ENCODE measurements around the gene ARL6IP1.
"Not testable (repeated sequence)": the region's sequence is repeated elsewhere in the genome, so short reads cannot be mapped to it uniquely, and the experiment has no call there.

ARL6IP1 gene

GRCh38 chr16:18799500-18799899 lies 1.8 kb downstream of the ARL6IP1 start:
- no peak for DNase-seq (ENCODE audit: low spot score)

- no peak for DNase-seq (ENCODE audit: low spot score)
Measured at GRCh38 chr16:18797746-18798145, 3.6 kb downstream of the ARL6IP1 start.

- no peak for DNase-seq (ENCODE audit: low spot score)
Measured at GRCh38 chr16:18796377-18796776, 5.0 kb downstream of the ARL6IP1 start.

DNA sequence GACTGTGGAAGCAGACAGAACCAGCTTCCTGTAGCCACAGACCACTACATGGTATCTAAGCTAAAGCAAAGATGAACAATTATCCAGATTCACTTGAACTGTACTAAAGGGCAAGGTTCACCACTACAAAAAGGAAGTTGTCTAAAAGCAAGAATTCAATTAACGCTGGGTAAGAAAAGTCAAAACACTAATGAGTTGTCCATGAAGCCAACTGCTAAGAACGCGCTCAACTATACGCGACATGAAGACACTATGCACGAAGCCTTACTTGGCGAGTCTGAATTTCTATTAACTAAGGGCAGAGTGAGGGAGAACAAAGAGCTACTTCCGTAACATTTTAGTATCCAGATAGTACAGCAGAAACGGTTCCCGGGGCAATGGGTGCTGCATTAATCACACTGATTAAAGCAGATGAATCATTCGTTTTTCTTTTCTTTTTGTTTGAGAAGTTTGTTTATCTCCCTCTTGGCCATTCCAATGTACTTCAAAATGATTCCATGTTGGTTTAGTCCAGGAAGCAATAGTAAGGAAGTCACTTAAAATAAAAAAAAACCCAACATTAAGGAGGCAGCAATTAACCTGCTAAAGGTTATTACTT lies 8.4 kb downstream of the ARL6IP1 start:
- DNase-seq (ENCODE audit: low spot score), result no peak

DNA sequence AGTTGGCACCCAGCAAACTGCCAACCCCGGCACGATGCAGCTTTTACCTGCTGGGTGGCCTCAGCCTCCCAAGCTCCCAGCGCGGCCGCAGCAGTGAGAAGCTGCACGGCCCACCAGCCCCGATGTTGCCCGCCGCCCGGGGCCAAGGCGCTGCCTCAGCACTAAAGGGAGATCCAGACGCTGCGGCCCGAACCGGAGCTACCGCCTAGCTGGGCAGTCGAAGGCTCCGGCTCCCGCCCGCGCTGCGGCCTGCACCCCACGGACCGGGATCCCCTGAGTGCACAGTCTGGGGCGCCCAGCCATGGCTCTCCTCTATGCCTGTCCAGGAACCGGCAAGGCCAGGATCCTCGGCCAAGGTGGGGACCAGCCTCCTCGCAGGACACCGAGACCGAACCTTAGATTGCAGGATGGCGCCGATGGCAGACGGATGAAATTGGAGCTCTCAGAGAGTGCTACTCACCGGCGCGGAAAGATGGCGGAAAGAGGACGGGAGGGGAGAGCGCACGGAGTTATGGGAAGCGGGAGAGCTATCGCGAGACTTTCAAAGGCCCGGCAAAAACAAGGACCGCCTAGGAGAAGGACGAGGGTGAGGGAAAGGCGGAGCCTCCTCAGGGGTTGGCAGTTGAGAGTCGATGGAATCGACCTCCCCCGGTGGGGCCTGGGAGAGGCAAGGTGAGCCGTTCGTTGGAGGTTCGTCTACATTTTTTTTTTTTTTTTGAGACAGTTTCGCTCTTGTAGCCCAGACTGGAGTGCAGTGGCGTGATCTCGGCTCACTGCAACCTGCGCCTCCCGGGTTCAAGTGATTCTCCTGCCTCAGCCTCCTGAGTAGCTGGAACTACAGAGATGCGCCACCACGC lies 11.3 kb downstream of the ARL6IP1 start, which contains the start of gene RPS15A:
Gene RPS15A (minus strand): TSS at position 485 of the 857 bp plus-strand sequence. CDS start 1,221 bp downstream, outside the sequence.
- peak; percentile 95 for DNase-seq (ENCODE audit: low spot score)

- DNase-seq (ENCODE audit: low spot score), result no peak
Measured at GRCh38 chr16:18789515-18789849, 11.9 kb downstream of the ARL6IP1 start.

DNA sequence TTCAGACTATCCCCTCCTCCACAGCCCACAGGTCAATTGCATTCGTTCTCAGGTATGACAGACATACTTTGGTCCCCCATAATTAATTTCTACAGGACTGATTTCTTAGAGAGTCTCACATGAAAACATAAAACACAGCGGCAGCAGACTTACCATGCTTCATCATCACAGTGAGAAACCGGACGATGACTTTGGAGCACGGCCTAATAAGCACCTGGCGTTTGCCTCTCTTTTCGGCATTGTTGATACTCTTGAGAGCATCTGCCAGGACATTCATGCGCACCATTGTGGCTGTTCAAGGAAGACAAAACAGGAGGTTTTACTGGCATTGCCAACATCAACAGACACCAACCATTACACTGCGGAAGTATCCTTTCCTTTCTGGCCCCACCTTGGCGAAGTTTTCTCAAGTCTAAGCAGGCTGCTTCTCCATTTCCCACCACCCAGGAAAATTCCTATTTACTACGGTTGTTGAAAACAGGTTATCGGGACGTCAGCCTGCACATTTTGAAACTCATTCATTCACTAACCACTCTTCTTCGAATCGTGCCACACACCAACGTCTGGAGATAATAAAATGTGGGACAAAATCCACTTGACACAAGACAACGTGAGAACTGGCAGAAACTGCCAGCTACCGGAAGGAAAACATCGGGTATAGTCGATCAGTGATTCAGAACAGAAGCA lies 12.4 kb downstream of the ARL6IP1 start:
- no peak for DNase-seq (ENCODE audit: low spot score)

DNA sequence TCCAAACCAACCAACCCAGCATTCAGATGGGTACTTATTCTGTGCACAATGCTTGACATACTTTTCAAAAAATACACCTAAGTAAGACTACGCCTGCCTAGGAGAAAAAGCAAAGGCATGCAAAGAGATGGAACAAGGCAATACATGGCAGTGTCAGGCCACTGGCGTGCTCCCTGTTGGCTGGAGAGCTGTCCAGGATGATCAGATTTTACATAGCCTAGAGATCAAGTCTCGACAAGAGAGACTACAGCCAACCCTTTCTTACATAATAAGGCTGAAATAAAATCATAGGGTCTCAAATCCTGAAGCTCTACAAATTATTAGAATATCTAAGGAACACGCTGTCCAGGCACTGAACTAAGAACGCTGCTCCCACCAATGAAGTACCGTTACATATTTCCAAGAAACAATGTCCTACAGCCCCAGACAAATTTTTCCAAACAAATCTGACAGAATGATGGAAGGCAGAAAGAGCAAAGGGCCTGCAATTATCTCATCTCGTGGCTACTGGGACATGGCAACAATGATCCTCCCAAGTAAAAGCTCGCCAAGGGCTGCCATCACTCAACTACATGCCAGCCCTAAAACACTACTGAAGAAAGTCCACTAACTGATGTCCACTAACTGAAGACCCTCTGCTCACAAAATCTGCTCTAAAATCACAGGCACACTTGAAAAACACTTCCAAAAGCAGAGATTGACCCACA lies 16.3 kb downstream of the ARL6IP1 start:
- no peak for DNase-seq (ENCODE audit: low spot score)

- no peak for DNase-seq (ENCODE audit: low spot score)
Measured at GRCh38 chr16:18783430-18784341, 17.7 kb downstream of the ARL6IP1 start.

GRCh38 chr16:18782697-18783429 lies 18.5 kb downstream of the ARL6IP1 start:
- DNase-seq (ENCODE audit: low spot score), result no peak

- not testable (repeated sequence) for DNase-seq (ENCODE audit: low spot score)
Measured at GRCh38 chr16:18781232-18781631, 20.1 kb downstream of the ARL6IP1 start.

GRCh38 chr16:18780460-18781026 lies 20.8 kb downstream of the ARL6IP1 start:
- not testable (repeated sequence) for DNase-seq (ENCODE audit: low spot score)

- DNase-seq (ENCODE audit: low spot score), result not testable (repeated sequence)
Measured at GRCh38 chr16:18777664-18778063, 23.7 kb downstream of the ARL6IP1 start.

DNA sequence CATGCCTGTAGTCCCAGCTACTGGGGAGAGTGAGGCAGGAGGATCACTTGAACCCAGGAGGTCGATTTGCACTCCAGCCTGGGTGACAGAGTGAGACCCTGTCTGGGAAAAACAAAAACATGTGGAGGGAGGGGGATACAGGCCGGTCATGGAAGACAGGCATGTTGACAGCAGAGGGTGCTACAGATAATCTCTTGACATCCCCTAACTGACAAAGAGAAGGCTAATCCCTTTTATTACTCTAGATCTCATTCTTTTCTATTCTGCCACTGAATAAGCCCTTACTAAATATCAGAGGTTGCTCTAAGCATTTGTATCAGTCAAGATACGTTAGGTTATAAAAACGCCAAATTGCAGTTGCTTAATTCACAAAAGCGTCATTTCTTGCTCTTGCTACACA lies 25.0 kb downstream of the ARL6IP1 start:
- DNase-seq (ENCODE audit: low spot score), result not testable (repeated sequence)

GRCh38 chr16:18774651-18775050 lies 26.7 kb downstream of the ARL6IP1 start:
- not testable (repeated sequence) for DNase-seq (ENCODE audit: low spot score)

DNA sequence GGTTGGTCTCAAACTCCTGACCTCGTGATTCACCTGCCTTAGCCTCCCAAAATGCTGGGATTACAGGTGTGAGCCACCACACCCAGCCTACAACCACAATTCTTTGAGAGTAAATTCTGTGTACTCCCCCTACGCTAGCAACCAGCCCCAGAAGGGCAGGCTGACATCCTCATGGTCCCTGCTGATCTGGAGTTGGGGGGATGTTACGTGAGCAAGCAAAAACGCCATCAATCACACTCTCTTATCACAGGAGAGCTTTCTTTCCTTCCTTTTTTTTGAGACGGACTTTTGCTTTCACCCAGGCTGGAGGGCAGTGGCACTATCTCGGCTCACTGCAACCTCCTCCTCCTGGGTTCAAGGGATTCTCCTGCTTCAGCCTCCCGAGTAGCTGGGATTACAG lies 29.2 kb downstream of the ARL6IP1 start:
- DNase-seq (ENCODE audit: low spot score), result not testable (repeated sequence)

DNA sequence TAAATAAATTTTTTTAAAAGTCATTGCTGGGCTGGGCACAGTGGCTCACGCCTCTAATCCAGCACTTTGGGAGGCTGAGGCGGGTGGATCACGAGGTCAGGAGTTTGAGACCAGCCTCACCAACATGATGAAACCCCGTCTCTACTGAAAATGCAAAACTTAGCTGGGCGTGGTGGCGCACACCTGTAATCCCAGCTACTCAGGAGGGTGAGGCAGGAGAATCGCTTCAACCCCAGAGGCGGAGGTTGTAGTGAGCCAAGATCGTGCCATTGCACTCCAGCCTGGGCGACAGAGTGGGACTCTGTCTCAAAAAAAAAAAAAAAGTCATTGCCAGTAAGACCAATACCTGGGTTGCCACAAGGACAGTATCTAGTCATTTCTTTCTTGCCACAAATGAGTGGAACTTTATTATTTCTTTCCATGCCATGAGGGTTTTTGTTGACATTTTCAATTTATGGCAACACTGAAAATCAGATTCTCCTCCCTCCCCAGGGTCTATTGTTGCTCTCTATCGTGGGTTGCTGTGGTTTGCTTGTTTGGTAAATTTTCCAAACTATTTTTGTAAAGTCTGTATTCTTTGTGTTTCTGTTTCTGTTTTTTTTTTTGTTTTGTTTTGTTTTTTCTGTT lies 30.9 kb downstream of the ARL6IP1 start:
- DNase-seq (ENCODE audit: low spot score), result not testable (repeated sequence)

- DNase-seq (ENCODE audit: low spot score), result peak; percentile 23
Measured at GRCh38 chr16:18767217-18767616, 34.1 kb downstream of the ARL6IP1 start.

- not testable (repeated sequence) for DNase-seq (ENCODE audit: low spot score)
Measured at GRCh38 chr16:18762713-18763112, 38.6 kb downstream of the ARL6IP1 start.

Measured in CD4-positive, alpha-beta T cell treated with Interleukin-6 at 100 ng/mL for 8 hours (primary cell).